Measurements from ENCODE around the gene MIR17HG. TPM values are rescaled to one million over a fixed set of nuclear protein-coding genes. Genes with fewer than 3 reads are reported as not detected.

MIR17HG gene
- polyA plus RNA-seq, 1 of the 3 experiments (the other 2 are of a cell fraction), result 0.51 TPM

GRCh38 chr13:91348906-91349435 is 1.5 kb downstream of the MIR17HG start:
- Histone ChIP-seq H3K9me2 (no peaks in the 10 kb centered on the region), H3F3A (replicated peaks; ENCODE audit: insufficient read depth) (peaks cover 6% of the 10 kb centered on the region), H4K20me1 (ENCODE audit: insufficient read depth) (peaks cover 28% of the 10 kb centered on the region), H3K9ac (peak overlapping the region; percentile 90; the same call in 1 of the 2 replicates), H3K4me2 (peak overlapping the region; percentile 80), H2AFZ (ENCODE audit: low read depth) (no peak overlapping the region), H3K27ac (ENCODE audit: low read depth in 2 of 2, low read length in 1 of 2) (peak overlapping the region; percentile 26 to 96; a peak in 3 of 4 replicates), H3K79me2 (ENCODE audit: insufficient read depth) (peaks cover 41% of the 10 kb centered on the region), H3K9me3 (no peaks in the 10 kb centered on the region), H3K36me3 (replicated peaks in 1 of 2; ENCODE audit: control insufficient read depth in 1 of 2, insufficient read depth in 2 of 2, low read length in 1 of 2) (peaks cover 40 to 46% of the 10 kb centered on the region in 2 experiments), H3K27me3 (ENCODE audit: insufficient read depth) (peaks cover 6% of the 10 kb centered on the region; the same call in 1 of the 2 replicates), H3K4me3 (ENCODE audit: low read depth in 2 of 2, low read length in 1 of 2) (peak overlapping the region; percentile 80 to 87), H3K4me1 (ENCODE audit: control insufficient read depth in 1 of 2, insufficient read depth in 2 of 2, low read depth in 1 of 2, low read length in 1 of 2) (peaks cover 13 to 17% of the 10 kb centered on the region in 2 experiments)
- peak; percentile 92 for DNase-seq
- POLR2A ChIA-PET, result no interaction called here
- 0% methylated on average over 9 of the region's 46 CpGs for WGBS (ENCODE audit: low lambda C conversion rate)
- CTCF ChIA-PET, result interaction anchor here (0.6 to 1.2 kb wide), 7 partner anchors 26 to 457 kb away, joined by 3 to 4 read pairs (median 3); no protein-coding TSS in a partner anchor
- TF ChIP-seq IRF3 (IDR thresholded peaks at IDR 0.05; ENCODE audit: low read depth, low read length) (no peak), JUND (IDR thresholded peaks at IDR 0.05) (no peak), SMC3 (IDR thresholded peaks at IDR 0.05; ENCODE audit: low read depth, low read length) (no peak), RCOR1 (IDR thresholded peaks at IDR 0.05; ENCODE audit: low read length) (peak; percentile 52), REST (IDR thresholded peaks at IDR 0.05; ENCODE audit: low read depth, low read length) (no peak), FOXM1 (IDR thresholded peaks at IDR 0.05; ENCODE audit: low read depth) (no peak), TEAD4 (IDR thresholded peaks at IDR 0.05; ENCODE audit: borderline replicate concordance, insufficient read depth) (no peak), NFIC (IDR thresholded peaks at IDR 0.05; ENCODE audit: borderline replicate concordance) (no peak), EZH2phosphoT487 (IDR thresholded peaks at IDR 0.05; ENCODE audit: borderline replicate concordance, low read depth) (no peak), GABPA (IDR thresholded peaks at IDR 0.05; ENCODE audit: low read depth) (no peak), FOXJ3 (CRISPR knock-in tag; IDR thresholded peaks at IDR 0.05) (no peak), FOSL2 (IDR thresholded peaks at IDR 0.05; ENCODE audit: borderline replicate concordance, low read depth) (no peak), RFX5 (IDR thresholded peaks at IDR 0.05; ENCODE audit: low read length) (no peak), CHD2 (IDR thresholded peaks at IDR 0.05; ENCODE audit: low read length, partially characterized antibody) (peak; percentile 67), NRF1 (IDR thresholded peaks at IDR 0.05; ENCODE audit: low read depth, low read length) (no peak), PBX3 (IDR thresholded peaks at IDR 0.05) (no peak), ZBTB33 (IDR thresholded peaks at IDR 0.05; ENCODE audit: borderline replicate concordance, low read depth) (no peak), YY1 (IDR thresholded peaks at IDR 0.05; ENCODE audit: low read depth) (0 out of 2 replicates have a peak, but pooled peaks have one; percentile 28), CTCF (IDR thresholded peaks at IDR 0.05) (peak; percentile 76), RAD21 (IDR thresholded peaks at IDR 0.05; ENCODE audit: low read length) (peak; percentile 7; the same call in 1 of the 2 replicates), ELF1 (IDR thresholded peaks at IDR 0.05) (no peak)
- TF ChIP-seq, protein P1, sequence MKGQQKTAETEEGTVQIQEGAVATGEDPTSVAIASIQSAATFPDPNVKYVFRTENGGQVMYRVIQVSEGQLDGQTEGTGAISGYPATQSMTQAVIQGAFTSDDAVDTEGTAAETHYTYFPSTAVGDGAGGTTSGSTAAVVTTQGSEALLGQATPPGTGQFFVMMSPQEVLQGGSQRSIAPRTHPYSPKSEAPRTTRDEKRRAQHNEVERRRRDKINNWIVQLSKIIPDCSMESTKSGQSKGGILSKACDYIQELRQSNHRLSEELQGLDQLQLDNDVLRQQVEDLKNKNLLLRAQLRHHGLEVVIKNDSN (IDR thresholded peaks at IDR 0.05; ENCODE audit: borderline replicate concordance, low read depth), result no peak; the same call in 1 of the 2 replicates
- TF ChIP-seq, protein P2, sequence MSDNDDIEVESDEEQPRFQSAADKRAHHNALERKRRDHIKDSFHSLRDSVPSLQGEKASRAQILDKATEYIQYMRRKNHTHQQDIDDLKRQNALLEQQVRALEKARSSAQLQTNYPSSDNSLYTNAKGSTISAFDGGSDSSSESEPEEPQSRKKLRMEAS (IDR thresholded peaks at IDR 0.05; ENCODE audit: low read depth), result peak; percentile 98

Data from SK-N-SH (cell line).